Stimulated activated naive B cell treated with anti-CD40 and anti-IgM and Interleukin-4, amounts not matched to agents 10 μg/mL and 1 μg/mL and 100 μg/mL, for 72 hours (primary cell): ENCODE data around the gene ETV6.

Experiments
- ATAC-seq, 2 donors: fragments of 150-1000 bp; cut with Tn5 transposase; replicated peaks; 2 replicates each; pipeline ENCODE4 v1.10.0; 2021; ENCODE audit warnings: moderate library complexity in 1 of 2
- DNase-seq: peaks from one replicate; pipeline ENCODE4 v3.0.0; 2021
- H3K27ac Mint-ChIP-seq: one replicate; pipeline ENCODE4 v1.8.0; 2022; ENCODE audit warnings: mild to moderate bottlenecking, mixed read lengths
- H3K27me3 Mint-ChIP-seq, 2 donors: one replicate each; pipeline ENCODE4 v1.8.0; 2022; ENCODE audit warnings: mixed read lengths in 2 of 2
- H3K36me3 Mint-ChIP-seq, 2 donors: one replicate each; pipeline ENCODE4 v1.8.0; 2022; ENCODE audit warnings: mixed read lengths in 2 of 2, mild to moderate bottlenecking in 1 of 2
- H3K4me1 Mint-ChIP-seq, 2 donors: one replicate each; pipeline ENCODE4 v1.8.0; 2022; ENCODE audit warnings: mixed read lengths in 2 of 2, mild to moderate bottlenecking in 1 of 2
- H3K4me3 Mint-ChIP-seq, 2 donors: one replicate each; pipeline ENCODE4 v1.8.0; 2022; ENCODE audit warnings: mild to moderate bottlenecking in 2 of 2, mixed read lengths in 2 of 2, moderate library complexity in 1 of 2
- H3K9me3 Mint-ChIP-seq, 2 donors: one replicate each; pipeline ENCODE4 v1.8.0; 2022; ENCODE audit warnings: mixed read lengths in 2 of 2, mild to moderate bottlenecking in 1 of 2

Gene ETV6

GRCh38 chr12:11830307-11830801 is 180.9 kb downstream of the ETV6 start:
- Mint-ChIP-seq H3K36me3 (peaks cover 15 to 33% of the 10 kb centered on the region in 2 donors), H3K4me3 (no peak overlapping the region), H3K9me3 (no peaks in the 10 kb centered on the region), H3K27ac (no peak overlapping the region), H3K4me1 (peaks cover 33 to 50% of the 10 kb centered on the region in 2 donors), H3K27me3 (no peaks in the 10 kb centered on the region)
- peak; percentile 42 to 54 for ATAC-seq
- no peak for DNase-seq

- no peak for DNase-seq
- H3K9me3 Mint-ChIP-seq: no peaks in the 10 kb centered on the region
- H3K27ac Mint-ChIP-seq: peak overlapping the region; percentile 92
Observed at GRCh38 chr12:11832093-11832492, 182.6 kb downstream of the ETV6 start.

DNA sequence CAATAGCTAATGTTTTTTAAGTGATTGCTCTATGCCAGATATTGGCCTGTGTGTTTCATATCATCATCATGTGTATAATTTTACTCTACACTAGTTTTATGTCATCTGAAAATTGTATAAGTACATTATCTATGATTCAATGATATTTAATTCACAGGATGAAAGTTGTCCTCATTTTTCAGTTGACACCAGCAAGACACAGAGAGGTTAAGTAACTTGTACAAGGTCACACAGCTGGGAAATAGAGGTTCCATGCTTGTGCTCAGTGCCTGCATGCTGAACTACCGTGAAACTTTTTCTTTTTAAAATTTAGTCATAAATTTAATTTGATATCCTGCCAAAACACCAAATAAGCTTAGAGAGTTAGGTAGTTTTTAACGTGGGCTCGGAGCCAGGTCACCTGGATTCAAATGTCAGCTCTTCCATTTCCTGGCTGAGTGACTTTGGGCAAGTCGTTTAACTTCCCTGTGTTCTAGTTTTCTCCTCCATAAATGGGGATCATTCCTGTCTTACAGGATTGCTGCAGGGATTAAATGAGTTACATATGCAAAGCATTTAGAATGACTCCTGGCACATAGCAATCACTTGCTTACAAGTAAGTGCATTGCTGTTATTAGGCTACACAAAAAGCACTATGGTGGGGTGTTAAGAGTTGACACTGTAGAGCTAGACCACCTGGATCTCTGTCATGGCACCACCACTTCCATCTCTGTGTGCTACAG is 183.9 kb downstream of the ETV6 start:
- DNase-seq: no peak
- ATAC-seq: no peak
- peaks cover 42 to 58% of the 10 kb centered on the region in 2 donors for H3K4me1 Mint-ChIP-seq
- no peaks in the 10 kb centered on the region for H3K27me3 Mint-ChIP-seq
- H3K27ac Mint-ChIP-seq: peak overlapping the region; percentile 65
- H3K4me3 Mint-ChIP-seq: peak overlapping the region in 1 of 2 donors; percentile 31
- no peaks in the 10 kb centered on the region for H3K9me3 Mint-ChIP-seq
- peaks cover 8 to 24% of the 10 kb centered on the region in 2 donors for H3K36me3 Mint-ChIP-seq

More at GRCh38 chr12:11832093-11832492, 182.6 kb downstream of the ETV6 start:
- peaks cover 5 to 21% of the 10 kb centered on the region in 2 donors for H3K36me3 Mint-ChIP-seq
- H3K4me3 Mint-ChIP-seq: peak overlapping the region in 1 of 2 donors; percentile 39
- H3K27me3 Mint-ChIP-seq: no peaks in the 10 kb centered on the region
- peaks cover 37 to 51% of the 10 kb centered on the region in 2 donors for H3K4me1 Mint-ChIP-seq
- no peak for ATAC-seq

DNA sequence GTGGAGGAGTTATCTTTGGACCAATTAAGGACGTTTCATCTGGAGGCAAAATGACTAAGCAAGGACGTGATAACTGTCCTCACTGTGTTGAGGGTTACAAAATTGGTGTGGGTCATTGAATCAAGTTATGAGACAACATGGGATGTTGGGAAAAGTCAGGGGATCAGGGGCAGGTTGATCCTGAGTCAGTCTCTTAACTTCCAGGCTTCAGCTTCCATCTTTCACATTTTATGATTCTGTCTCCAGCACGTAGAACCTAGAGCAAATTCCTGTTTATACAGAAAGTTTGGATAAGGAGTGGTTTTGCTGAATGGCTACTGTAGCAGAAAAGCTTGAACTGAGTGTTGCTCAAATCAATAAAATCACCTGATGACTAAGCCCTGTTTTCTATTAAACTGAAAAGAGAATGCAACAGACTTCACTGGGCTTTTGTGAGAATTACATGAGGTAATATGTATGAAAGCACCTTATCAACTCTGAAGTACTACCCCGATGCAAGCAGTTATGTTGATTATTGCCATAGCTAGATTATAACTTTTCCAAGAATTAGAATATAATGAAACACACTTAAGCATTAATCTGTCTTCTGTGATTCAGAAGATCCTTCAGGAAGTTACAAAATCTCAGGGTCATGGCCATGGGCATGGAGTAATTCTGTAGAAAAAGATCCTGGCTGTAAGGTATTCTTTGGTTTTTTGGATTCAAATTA is 184.8 kb downstream of the ETV6 start:
- ATAC-seq (no peak), DNase-seq (no peak)
- H3K4me3 Mint-ChIP-seq: no peak overlapping the region
- peak overlapping the region; percentile 65 for H3K27ac Mint-ChIP-seq
- H3K4me1 Mint-ChIP-seq: peaks cover 52 to 67% of the 10 kb centered on the region in 2 donors
- H3K27me3 Mint-ChIP-seq: no peaks in the 10 kb centered on the region
- H3K9me3 Mint-ChIP-seq: no peaks in the 10 kb centered on the region
- peaks cover 17 to 33% of the 10 kb centered on the region in 2 donors for H3K36me3 Mint-ChIP-seq

DNA sequence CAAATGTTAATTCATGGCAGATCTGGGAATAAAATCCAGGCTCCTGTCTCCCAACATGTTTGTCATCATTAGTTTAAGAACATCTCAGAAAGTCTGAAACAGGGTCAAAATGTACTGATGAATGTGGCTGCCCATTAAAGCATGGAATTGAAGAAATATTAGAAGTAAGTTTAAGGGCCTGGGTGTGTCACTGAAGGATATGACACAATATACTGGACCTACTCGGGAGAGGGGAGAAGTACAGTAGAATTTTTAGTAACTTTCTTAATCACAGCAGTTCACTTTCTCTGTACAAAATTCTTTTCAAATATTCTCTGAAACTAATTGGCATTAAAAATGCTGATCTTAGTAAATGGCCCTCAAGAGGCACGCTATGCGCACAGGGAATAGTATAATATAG is 185.5 kb downstream of the ETV6 start:
- Mint-ChIP-seq H3K9me3 (no peaks in the 10 kb centered on the region), H3K4me3 (no peak overlapping the region), H3K27me3 (no peaks in the 10 kb centered on the region), H3K4me1 (peaks cover 57 to 74% of the 10 kb centered on the region in 2 donors), H3K36me3 (peaks cover 22 to 40% of the 10 kb centered on the region in 2 donors), H3K27ac (no peak overlapping the region)
- DNase-seq (no peak), ATAC-seq (no peak)

DNA sequence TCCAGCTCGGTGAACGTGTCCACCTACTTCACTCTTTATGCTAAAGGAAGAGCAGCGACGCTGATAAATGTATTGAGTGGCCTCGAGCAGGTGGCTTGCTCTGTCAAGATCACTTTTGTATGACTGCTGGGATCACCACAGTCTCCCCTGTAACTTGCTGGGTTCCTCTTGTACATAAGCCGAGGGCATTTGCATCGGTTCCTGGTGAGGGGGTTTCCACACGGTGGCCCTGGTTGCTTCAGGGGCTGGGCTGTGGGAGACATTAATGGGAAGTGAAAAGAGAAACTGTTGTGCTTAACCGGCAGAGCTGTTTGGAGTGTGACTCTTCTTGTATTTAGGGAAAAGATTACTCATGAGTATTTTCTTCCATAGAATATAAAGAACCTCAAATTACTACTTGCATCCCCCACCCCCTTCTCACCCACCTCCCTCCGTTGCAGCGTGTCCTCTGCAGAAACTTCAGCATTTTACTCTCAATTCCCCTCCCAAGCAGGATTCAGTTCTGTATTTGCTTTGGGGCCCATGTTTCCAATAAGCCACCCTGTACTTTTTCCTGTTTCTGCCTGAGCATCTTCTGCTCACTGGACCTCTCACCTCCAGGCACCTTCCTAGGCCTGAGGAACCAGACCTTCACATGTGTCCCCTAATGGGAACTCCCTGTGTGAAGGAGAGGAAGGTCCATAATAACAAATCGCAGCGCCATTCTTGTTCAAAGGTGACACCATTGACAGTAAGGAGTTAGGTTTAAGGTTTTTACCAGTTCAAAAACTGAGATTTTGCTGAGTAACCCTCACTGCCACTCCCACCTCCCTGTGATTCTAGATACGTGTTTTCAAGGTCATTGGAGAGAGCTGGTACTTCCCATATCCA is 187.0 kb downstream of the ETV6 start:
- ATAC-seq (peak; percentile 95 to 97), DNase-seq (peak; percentile 94)
- H3K9me3 Mint-ChIP-seq: no peaks in the 10 kb centered on the region
- H3K27ac Mint-ChIP-seq: peak overlapping the region; percentile 95
- H3K36me3 Mint-ChIP-seq: peaks cover 35 to 56% of the 10 kb centered on the region in 2 donors
- H3K27me3 Mint-ChIP-seq: no peaks in the 10 kb centered on the region
- peaks cover 65 to 86% of the 10 kb centered on the region in 2 donors for H3K4me1 Mint-ChIP-seq
- peak overlapping the region in 1 of 2 donors; percentile 58 for H3K4me3 Mint-ChIP-seq

DNA sequence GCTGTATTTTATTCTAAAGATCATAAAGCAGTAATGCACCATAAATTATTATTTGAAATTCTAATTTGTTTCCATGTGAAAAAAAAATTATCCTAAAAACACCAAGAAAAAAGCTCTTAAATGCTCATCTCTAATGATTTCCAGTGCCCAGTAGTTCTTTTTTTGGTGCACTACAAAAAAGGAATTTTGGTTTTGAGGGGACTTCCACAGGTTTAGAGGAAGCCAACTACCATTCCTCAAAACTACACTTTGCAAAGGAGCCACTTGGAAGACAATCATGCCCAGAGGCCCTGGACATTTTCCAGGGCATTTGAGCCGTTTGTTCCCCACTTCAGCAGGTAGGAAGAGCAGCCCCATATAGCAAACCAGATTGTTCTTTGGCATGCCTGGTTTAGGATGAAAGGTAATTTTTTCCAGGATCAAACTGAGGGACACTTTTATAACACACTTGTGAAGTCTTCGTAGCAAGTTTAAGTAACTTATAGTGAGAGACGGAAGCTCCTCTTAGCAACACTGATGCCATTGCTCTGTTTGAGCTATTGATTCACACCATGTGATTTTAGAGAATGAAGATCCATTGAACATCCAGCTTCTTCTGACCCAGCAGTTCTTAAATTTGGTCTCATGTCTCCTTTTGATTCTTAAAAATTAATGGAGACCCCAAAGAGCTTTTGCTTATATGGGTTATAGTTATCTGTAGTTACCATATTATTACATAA is 187.9 kb downstream of the ETV6 start:
- Mint-ChIP-seq H3K9me3 (no peaks in the 10 kb centered on the region), H3K27ac (peak overlapping the region; percentile 95), H3K4me1 (peaks cover 64 to 80% of the 10 kb centered on the region in 2 donors), H3K4me3 (no peak overlapping the region), H3K36me3 (peaks cover 37 to 57% of the 10 kb centered on the region in 2 donors), H3K27me3 (no peaks in the 10 kb centered on the region)
- DNase-seq (no peak), ATAC-seq (no peak)

- peaks cover 62 to 79% of the 10 kb centered on the region in 2 donors for H3K4me1 Mint-ChIP-seq
- ATAC-seq (no peak), DNase-seq (no peak)
- H3K27ac Mint-ChIP-seq: peak overlapping the region; percentile 74
- H3K27me3 Mint-ChIP-seq: no peaks in the 10 kb centered on the region
- H3K9me3 Mint-ChIP-seq: no peaks in the 10 kb centered on the region
- peaks cover 46 to 63% of the 10 kb centered on the region in 2 donors for H3K36me3 Mint-ChIP-seq
- H3K4me3 Mint-ChIP-seq: peak overlapping the region in 1 of 2 donors; percentile 28
Observed at GRCh38 chr12:11838403-11838802, 188.9 kb downstream of the ETV6 start.

DNA sequence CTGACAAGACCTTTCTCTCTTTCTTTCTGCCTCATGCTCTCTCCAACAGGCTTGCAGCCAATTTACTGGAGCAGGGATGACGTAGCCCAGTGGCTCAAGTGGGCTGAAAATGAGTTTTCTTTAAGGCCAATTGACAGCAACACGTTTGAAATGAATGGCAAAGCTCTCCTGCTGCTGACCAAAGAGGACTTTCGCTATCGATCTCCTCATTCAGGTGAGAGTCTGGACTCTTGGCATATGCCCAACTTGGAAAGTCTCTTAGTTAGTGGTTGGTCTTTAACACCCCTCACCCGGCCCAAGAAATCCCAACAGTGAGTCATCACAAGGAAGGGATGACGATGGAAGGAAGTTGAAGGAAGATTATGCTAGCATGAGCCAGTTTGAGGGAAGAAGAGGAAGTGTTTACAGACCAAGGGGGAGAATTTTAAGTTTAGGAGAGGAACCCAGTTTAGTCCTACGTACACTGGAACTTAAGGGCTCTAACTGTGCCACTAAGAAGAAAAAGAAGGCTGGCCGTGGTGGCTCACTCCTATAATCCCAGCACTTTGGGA is 189.7 kb downstream of the ETV6 start:
- DNase-seq (no peak), ATAC-seq (no peak)
- peak overlapping the region; percentile 21 to 39 for H3K4me3 Mint-ChIP-seq
- H3K4me1 Mint-ChIP-seq: peaks cover 55 to 74% of the 10 kb centered on the region in 2 donors
- H3K27ac Mint-ChIP-seq: peak overlapping the region; percentile 74
- H3K9me3 Mint-ChIP-seq: no peaks in the 10 kb centered on the region
- no peaks in the 10 kb centered on the region for H3K27me3 Mint-ChIP-seq
- H3K36me3 Mint-ChIP-seq: peaks cover 51 to 64% of the 10 kb centered on the region in 2 donors

DNA sequence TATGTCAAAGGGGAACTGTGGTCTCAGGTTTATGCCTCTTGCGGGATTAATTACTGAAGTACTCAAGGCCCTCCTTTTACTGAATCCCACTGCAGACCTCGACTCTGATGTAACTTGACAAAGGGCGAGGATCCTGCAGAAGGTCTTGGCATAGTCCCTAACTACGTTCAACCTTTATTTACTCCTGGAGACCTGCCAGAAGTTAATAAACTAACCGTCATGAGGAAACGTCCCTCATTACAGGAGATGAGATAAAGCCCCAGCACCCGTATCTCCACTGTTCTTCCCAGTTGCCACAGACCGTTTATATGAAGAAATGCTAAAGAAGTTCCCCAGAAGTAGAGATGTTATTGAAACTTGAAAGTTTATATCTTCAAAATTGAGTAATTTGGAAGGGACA is 190.9 kb downstream of the ETV6 start:
- DNase-seq (no peak), ATAC-seq (no peak)
- no peak overlapping the region for H3K27ac Mint-ChIP-seq
- H3K9me3 Mint-ChIP-seq: no peaks in the 10 kb centered on the region
- peaks cover 51 to 66% of the 10 kb centered on the region in 2 donors for H3K36me3 Mint-ChIP-seq
- H3K4me3 Mint-ChIP-seq: no peak overlapping the region
- peaks cover 47 to 62% of the 10 kb centered on the region in 2 donors for H3K4me1 Mint-ChIP-seq
- H3K27me3 Mint-ChIP-seq: no peaks in the 10 kb centered on the region

GRCh38 chr12:11846488-11846887 is 197.0 kb downstream of the ETV6 start:
- no peak for DNase-seq
- Mint-ChIP-seq H3K27ac (no peak overlapping the region), H3K36me3 (peaks cover 39 to 59% of the 10 kb centered on the region in 2 donors), H3K4me3 (no peak overlapping the region), H3K27me3 (no peaks in the 10 kb centered on the region), H3K4me1 (peaks cover 8 to 10% of the 10 kb centered on the region in 2 donors), H3K9me3 (no peaks in the 10 kb centered on the region)
- no peak for ATAC-seq

- ATAC-seq: no peak
- Mint-ChIP-seq H3K4me1 (peaks cover 5 to 6% of the 10 kb centered on the region in 2 donors), H3K27ac (no peak overlapping the region), H3K36me3 (peaks cover 32 to 50% of the 10 kb centered on the region in 2 donors), H3K4me3 (no peak overlapping the region), H3K9me3 (no peaks in the 10 kb centered on the region), H3K27me3 (no peaks in the 10 kb centered on the region)
- no peak for DNase-seq
Observed at GRCh38 chr12:11847539-11847938, 198.1 kb downstream of the ETV6 start.

- H3K9me3 Mint-ChIP-seq: no peaks in the 10 kb centered on the region
- H3K4me1 Mint-ChIP-seq: peaks cover 10 to 16% of the 10 kb centered on the region in 2 donors
- ATAC-seq: no peak
- peaks cover 33 to 53% of the 10 kb centered on the region in 2 donors for H3K36me3 Mint-ChIP-seq
- no peak overlapping the region for H3K4me3 Mint-ChIP-seq
- H3K27ac Mint-ChIP-seq: no peak overlapping the region
- H3K27me3 Mint-ChIP-seq: no peaks in the 10 kb centered on the region
- DNase-seq: no peak
Observed at GRCh38 chr12:11849757-11850504, 200.5 kb downstream of the ETV6 start.
